Lower lobe of right lung (tissue), 2 donors: ENCODE measurements around the gene TIAM1. TPM values are rescaled to one million over a fixed set of nuclear protein-coding genes. Genes with fewer than 3 reads are reported as not detected.
A peak's percentile ranks its signal among the peaks of the same experiment; 100 is the strongest.

Source experiments
- ATAC-seq, 2 donors: fragments of 200-7000 bp; cut with Tn5 transposase; one replicate each; pipeline ENCODE4 v1.9.1; 2020 to 2022; ENCODE audit warnings: mild to moderate bottlenecking in 2 of 2, moderate library complexity in 2 of 2
- DNase-seq: peaks from one replicate; pipeline ENCODE4 v3.0.0-alpha.2; 2020
- H3K27ac ChIP-seq: fragments of 200-600 bp; one replicate; pipeline ENCODE4 v1.8.0; 2022
- H3K27me3 ChIP-seq: fragments of 200-600 bp; one replicate; pipeline ENCODE4 v1.8.0; 2022; ENCODE audit warnings: low read depth
- H3K36me3 ChIP-seq: fragments of 200-600 bp; one replicate; pipeline ENCODE4 v1.8.0; 2022; ENCODE audit warnings: mild to moderate bottlenecking
- H3K4me1 ChIP-seq: fragments of 200-600 bp; one replicate; pipeline ENCODE4 v1.8.0; 2022
- H3K4me3 ChIP-seq: fragments of 200-600 bp; one replicate; pipeline ENCODE4 v1.8.0; 2022; ENCODE audit warnings: mild to moderate bottlenecking
- H3K9me3 ChIP-seq: fragments of 200-600 bp; one replicate; pipeline ENCODE4 v1.8.0; 2022
- CTCF ChIP-seq: fragments of 200-600 bp; IDR thresholded peaks from one replicate; pipeline ENCODE4 v1.8.0; 2022; ENCODE audit warnings: antibody characterized with exemption, mild to moderate bottlenecking
- intact Hi-C: fragments of 100-400 bp; cut with DNase I; formaldehyde crosslinking; loops from one replicate; pipeline ENCODE4 v1.11.0; 2022
- total RNA-seq: library from RNA; stranded (reverse); fragmentation: NEBNext Ultra II Directional; extraction: Animal tissue kit (Norgen Biotek cat#: 25700); gene quantifications from one replicate; pipeline ENCODE4 v1.2.1, GENCODE V29; 2021
- donor health status: DM: no; HTN: yes; CAD: no; lungs with severe emphysema.

Gene TIAM1
- total RNA-seq, 1 donor from 2014 or later: 45.5 TPM

GRCh38 chr21:31110430-31110829 lies 233.6 kb downstream of the TIAM1 start:
- Histone ChIP-seq H3K4me3 (no peak overlapping the region), H3K27me3 (no peaks in the 10 kb centered on the region), H3K36me3 (no peaks in the 10 kb centered on the region), H3K27ac (no peak overlapping the region), H3K9me3 (no peaks in the 10 kb centered on the region), H3K4me1 (peaks cover 21% of the 10 kb centered on the region)
- intact Hi-C loops: no loop called here
- no peak for ATAC-seq
- no peak for DNase-seq
- no peak for TF ChIP-seq CTCF

GRCh38 chr21:31107871-31108270 lies 236.2 kb downstream of the TIAM1 start:
- H3K36me3 ChIP-seq: no peaks in the 10 kb centered on the region
- H3K4me1 ChIP-seq: peaks cover 29% of the 10 kb centered on the region
- intact Hi-C loops: no loop called here
- no peaks in the 10 kb centered on the region for H3K27me3 ChIP-seq
- TF ChIP-seq CTCF: no peak
- no peak overlapping the region for H3K4me3 ChIP-seq
- DNase-seq (no peak), ATAC-seq (peak; percentile 57 to 66)
- no peaks in the 10 kb centered on the region for H3K9me3 ChIP-seq
- peak overlapping the region; percentile 36 for H3K27ac ChIP-seq

- DNase-seq (no peak), ATAC-seq (no peak)
- H3K4me1 ChIP-seq: peaks cover 32% of the 10 kb centered on the region
- no peak overlapping the region for H3K4me3 ChIP-seq
- no peaks in the 10 kb centered on the region for H3K36me3 ChIP-seq
- TF ChIP-seq CTCF: no peak
- H3K9me3 ChIP-seq: no peaks in the 10 kb centered on the region
- H3K27ac ChIP-seq: peak overlapping the region; percentile 36
- intact Hi-C loops: no loop called here
- no peaks in the 10 kb centered on the region for H3K27me3 ChIP-seq
These were observed 236.8 kb downstream of the TIAM1 start for GRCh38 chr21:31107176-31107785.

GRCh38 chr21:31103571-31104265 lies 240.3 kb downstream of the TIAM1 start:
- H3K36me3 ChIP-seq: no peaks in the 10 kb centered on the region
- H3K27ac ChIP-seq: no peak overlapping the region
- H3K27me3 ChIP-seq: no peaks in the 10 kb centered on the region
- peaks cover 31% of the 10 kb centered on the region for H3K4me1 ChIP-seq
- no peaks in the 10 kb centered on the region for H3K9me3 ChIP-seq
- intact Hi-C loops: no loop called here
- no peak overlapping the region for H3K4me3 ChIP-seq
- no peak for TF ChIP-seq CTCF
- ATAC-seq (no peak), DNase-seq (no peak)

GRCh38 chr21:31103163-31103562 lies 240.9 kb downstream of the TIAM1 start:
- H3K27ac ChIP-seq: no peak overlapping the region
- no peak overlapping the region for H3K4me3 ChIP-seq
- no peaks in the 10 kb centered on the region for H3K36me3 ChIP-seq
- no peak for TF ChIP-seq CTCF
- no peaks in the 10 kb centered on the region for H3K9me3 ChIP-seq
- DNase-seq (no peak), ATAC-seq (no peak)
- peaks cover 25% of the 10 kb centered on the region for H3K4me1 ChIP-seq
- H3K27me3 ChIP-seq: no peaks in the 10 kb centered on the region
- intact Hi-C loops: no loop called here
